ENCODE data around the gene TMEM79.

The TMEM79 gene

GRCh38 chr1:156295391-156295947, 11.3 kb downstream of the TMEM79 start, which contains the start of gene GLMP:
TSS of gene GLMP (minus strand) at chr1:156295679. CDS start at chr1:156295645, 34 bp downstream.
- peak; percentile 39 to 73 (median 62) for DNase-seq
- H3K27me3 ChIP-seq (replicated peaks in 2 of 5; ENCODE audit: control insufficient read depth in 4 of 5, insufficient read depth in 5 of 5, low read length in 4 of 5): no peaks in the 10 kb centered on the region
- ChIA-PET CTCF (interaction anchor here (1.0 kb wide), 1 partner anchor 12 kb away, joined by 3 read pairs; the partner anchor contains the start of gene SMG5), POLR2A (no interaction called here)
- WGBS (ENCODE audit: insufficient coverage): 0% methylated on average over 15 of the region's 17 CpGs
- peak within 1 kb of the TSS in 1 of 2 experiments; percentile 69 for H3K27ac ChIP-seq (ENCODE audit: insufficient read depth in 1 of 2, low read depth in 1 of 2, low read length in 2 of 2, poor library complexity in 1 of 2, severe bottlenecking in 2 of 2)
- H3K9me3 ChIP-seq (ENCODE audit: control extremely low read depth in 1 of 5, control insufficient read depth in 4 of 5, insufficient read depth in 2 of 5, low read depth in 1 of 5, low read length in 4 of 5): no peaks in the 10 kb centered on the region
- H3K36me3 ChIP-seq (ENCODE audit: control insufficient read depth in 4 of 4, insufficient read depth in 4 of 4, low read length in 3 of 4): peaks cover 0 to 31% (median 7%) of the 10 kb centered on the region in 4 experiments
- peak within 1 kb of the TSS; percentile 51 to 89 (median 75) for H3K4me3 ChIP-seq (ENCODE audit: control insufficient read depth in 1 of 7, extremely low read depth in 1 of 7, insufficient read depth in 4 of 7, low read depth in 2 of 7, low read length in 6 of 7)
- H3K4me1 ChIP-seq (ENCODE audit: control extremely low read depth in 1 of 4, control insufficient read depth in 4 of 4, insufficient read depth in 4 of 4, low read length in 3 of 4): peaks cover 9 to 26% (median 18%) of the 10 kb centered on the region in 4 experiments

- ChIA-PET POLR2A (no interaction called here), CTCF (interaction anchor here (0.9 to 1.9 kb wide), 3 partner anchors 9 to 19 kb away, joined by 3 to 5 read pairs (median 4); no protein-coding TSS in a partner anchor)
- Histone ChIP-seq H3K27ac (ENCODE audit: insufficient read depth in 1 of 2, low read depth in 1 of 2, low read length in 2 of 2, poor library complexity in 1 of 2, severe bottlenecking in 2 of 2) (no peak within 1 kb of the TSS), H3K4me1 (ENCODE audit: control extremely low read depth in 1 of 4, control insufficient read depth in 4 of 4, insufficient read depth in 4 of 4, low read length in 3 of 4) (peaks cover 9 to 15% (median 12%) of the 10 kb centered on the region in 4 experiments), H3K9me3 (ENCODE audit: control extremely low read depth in 1 of 5, control insufficient read depth in 4 of 5, insufficient read depth in 2 of 5, low read depth in 1 of 5, low read length in 4 of 5) (no peaks in the 10 kb centered on the region), H3K27me3 (replicated peaks in 2 of 5; ENCODE audit: control insufficient read depth in 4 of 5, insufficient read depth in 5 of 5, low read length in 4 of 5) (no peaks in the 10 kb centered on the region), H3K36me3 (ENCODE audit: control insufficient read depth in 4 of 4, insufficient read depth in 4 of 4, low read length in 3 of 4) (peaks cover 0 to 6% (median 1%) of the 10 kb centered on the region in 4 experiments), H3K4me3 (ENCODE audit: control insufficient read depth in 1 of 7, extremely low read depth in 1 of 7, insufficient read depth in 4 of 7, low read depth in 2 of 7, low read length in 6 of 7) (no peak within 1 kb of the TSS)
- no peak for DNase-seq
- WGBS (ENCODE audit: insufficient coverage): 97% methylated on average over 19 of the region's 19 CpGs
These were observed 14.8 kb downstream of the TMEM79 start, which contains the start of gene VHLL for GRCh38 chr1:156298852-156299357. TSS of gene VHLL (minus strand) at chr1:156299307. CDS start at chr1:156299189, 118 bp downstream.

- no peak overlapping the region for H3K27ac ChIP-seq (ENCODE audit: insufficient read depth in 1 of 2, low read depth in 1 of 2, low read length in 2 of 2, poor library complexity in 1 of 2, severe bottlenecking in 2 of 2)
- H3K4me1 ChIP-seq (ENCODE audit: control extremely low read depth in 1 of 4, control insufficient read depth in 4 of 4, insufficient read depth in 4 of 4, low read length in 3 of 4): no peaks in the 10 kb centered on the region
- DNase-seq: no peak
- POLR2A ChIA-PET: no interaction called here
- H3K36me3 ChIP-seq (ENCODE audit: control insufficient read depth in 4 of 4, insufficient read depth in 4 of 4, low read length in 3 of 4): peaks cover 9 to 15% (median 11%) of the 10 kb centered on the region in 4 experiments
- no peaks in the 10 kb centered on the region for H3K27me3 ChIP-seq (replicated peaks in 2 of 5; ENCODE audit: control insufficient read depth in 4 of 5, insufficient read depth in 5 of 5, low read length in 4 of 5)
- H3K4me3 ChIP-seq (ENCODE audit: control insufficient read depth in 1 of 7, extremely low read depth in 1 of 7, insufficient read depth in 4 of 7, low read depth in 2 of 7, low read length in 6 of 7): no peak overlapping the region
- no peaks in the 10 kb centered on the region for H3K9me3 ChIP-seq (ENCODE audit: control extremely low read depth in 1 of 5, control insufficient read depth in 4 of 5, insufficient read depth in 2 of 5, low read depth in 1 of 5, low read length in 4 of 5)
- CTCF ChIA-PET: interaction anchor here (0.6 to 1.6 kb wide), 4 partner anchors 16 to 52 kb away, joined by 3 to 6 read pairs (median 4); no protein-coding TSS in a partner anchor
- WGBS (ENCODE audit: insufficient coverage): no CpG with 5 or more reads among the region's 4 CpGs
These were observed 19.1 kb downstream of the TMEM79 start for GRCh38 chr1:156303241-156303640.

- DNase-seq: no peak
- H3K27ac ChIP-seq (ENCODE audit: insufficient read depth in 1 of 2, low read depth in 1 of 2, low read length in 2 of 2, poor library complexity in 1 of 2, severe bottlenecking in 2 of 2): no peak overlapping the region
- ChIA-PET POLR2A (no interaction called here), CTCF (no interaction called here)
- H3K4me3 ChIP-seq (ENCODE audit: control insufficient read depth in 1 of 7, extremely low read depth in 1 of 7, insufficient read depth in 4 of 7, low read depth in 2 of 7, low read length in 6 of 7): no peak overlapping the region
- no peaks in the 10 kb centered on the region for H3K27me3 ChIP-seq (replicated peaks in 2 of 5; ENCODE audit: control insufficient read depth in 4 of 5, insufficient read depth in 5 of 5, low read length in 4 of 5)
- no peaks in the 10 kb centered on the region for H3K9me3 ChIP-seq (ENCODE audit: control extremely low read depth in 1 of 5, control insufficient read depth in 4 of 5, insufficient read depth in 2 of 5, low read depth in 1 of 5, low read length in 4 of 5)
- H3K4me1 ChIP-seq (ENCODE audit: control extremely low read depth in 1 of 4, control insufficient read depth in 4 of 4, insufficient read depth in 4 of 4, low read length in 3 of 4): no peaks in the 10 kb centered on the region
- 100% methylated on average over 1 of the region's 2 CpGs for WGBS (ENCODE audit: insufficient coverage)
- H3K36me3 ChIP-seq (ENCODE audit: control insufficient read depth in 4 of 4, insufficient read depth in 4 of 4, low read length in 3 of 4): peaks cover 21 to 33% (median 24%) of the 10 kb centered on the region in 4 experiments
These were observed 21.1 kb downstream of the TMEM79 start for GRCh38 chr1:156305215-156305614.

GRCh38 chr1:156308078-156308477, 24.0 kb downstream of the TMEM79 start:
- Histone ChIP-seq H3K27me3 (replicated peaks in 2 of 5; ENCODE audit: control insufficient read depth in 4 of 5, insufficient read depth in 5 of 5, low read length in 4 of 5) (no peaks in the 10 kb centered on the region), H3K9me3 (ENCODE audit: control extremely low read depth in 1 of 5, control insufficient read depth in 4 of 5, insufficient read depth in 2 of 5, low read depth in 1 of 5, low read length in 4 of 5) (no peaks in the 10 kb centered on the region), H3K36me3 (ENCODE audit: control insufficient read depth in 4 of 4, insufficient read depth in 4 of 4, low read length in 3 of 4) (peaks cover 30 to 56% (median 48%) of the 10 kb centered on the region in 4 experiments), H3K27ac (ENCODE audit: insufficient read depth in 1 of 2, low read depth in 1 of 2, low read length in 2 of 2, poor library complexity in 1 of 2, severe bottlenecking in 2 of 2) (no peak overlapping the region), H3K4me3 (ENCODE audit: control insufficient read depth in 1 of 7, extremely low read depth in 1 of 7, insufficient read depth in 4 of 7, low read depth in 2 of 7, low read length in 6 of 7) (no peak overlapping the region), H3K4me1 (ENCODE audit: control extremely low read depth in 1 of 4, control insufficient read depth in 4 of 4, insufficient read depth in 4 of 4, low read length in 3 of 4) (no peaks in the 10 kb centered on the region)
- ChIA-PET CTCF (interaction anchor here (1.3 to 1.6 kb wide), 2 partner anchors 10 to 11 kb away, joined by 4 to 6 read pairs; partner anchors contain the start of gene VHLL), POLR2A (no interaction called here)
- DNase-seq: no peak

- Histone ChIP-seq H3K4me1 (ENCODE audit: control extremely low read depth in 1 of 4, control insufficient read depth in 4 of 4, insufficient read depth in 4 of 4, low read length in 3 of 4) (no peaks in the 10 kb centered on the region), H3K36me3 (ENCODE audit: control insufficient read depth in 4 of 4, insufficient read depth in 4 of 4, low read length in 3 of 4) (peaks cover 30 to 78% (median 59%) of the 10 kb centered on the region in 4 experiments), H3K27me3 (replicated peaks in 2 of 5; ENCODE audit: control insufficient read depth in 4 of 5, insufficient read depth in 5 of 5, low read length in 4 of 5) (no peaks in the 10 kb centered on the region), H3K4me3 (ENCODE audit: control insufficient read depth in 1 of 7, extremely low read depth in 1 of 7, insufficient read depth in 4 of 7, low read depth in 2 of 7, low read length in 6 of 7) (no peak overlapping the region), H3K9me3 (ENCODE audit: control extremely low read depth in 1 of 5, control insufficient read depth in 4 of 5, insufficient read depth in 2 of 5, low read depth in 1 of 5, low read length in 4 of 5) (no peaks in the 10 kb centered on the region), H3K27ac (ENCODE audit: insufficient read depth in 1 of 2, low read depth in 1 of 2, low read length in 2 of 2, poor library complexity in 1 of 2, severe bottlenecking in 2 of 2) (no peak overlapping the region)
- CTCF ChIA-PET: interaction anchor here (0.6 to 1.2 kb wide), 4 partner anchors 9 to 167 kb away, joined by 3 to 4 read pairs (median 4); no protein-coding TSS in a partner anchor
- peak in 2 of 3 donors; percentile 7 to 9 for DNase-seq
- POLR2A ChIA-PET: interaction anchor here (0.8 kb wide), 1 partner anchor 33 kb away, joined by 3 read pairs; no protein-coding TSS in a partner anchor
- WGBS (ENCODE audit: insufficient coverage): 87% methylated on average over 6 of the region's 6 CpGs
These were observed 26.8 kb downstream of the TMEM79 start for GRCh38 chr1:156310962-156311361.

- ChIA-PET CTCF (interaction anchor here (0.8 to 1.3 kb wide), 3 partner anchors 153 to 217 kb away, joined by 3 read pairs; no protein-coding TSS in a partner anchor), POLR2A (no interaction called here)
- peaks cover 25 to 90% (median 63%) of the 10 kb centered on the region in 4 experiments for H3K36me3 ChIP-seq (ENCODE audit: control insufficient read depth in 4 of 4, insufficient read depth in 4 of 4, low read length in 3 of 4)
These were observed 32.8 kb downstream of the TMEM79 start for GRCh38 chr1:156316909-156317308.

More at GRCh38 chr1:156316909-156317308, 32.8 kb downstream of the TMEM79 start:
- no peak for DNase-seq
- no peaks in the 10 kb centered on the region for H3K4me1 ChIP-seq (ENCODE audit: control extremely low read depth in 1 of 4, control insufficient read depth in 4 of 4, insufficient read depth in 4 of 4, low read length in 3 of 4)
- H3K27me3 ChIP-seq (replicated peaks in 2 of 5; ENCODE audit: control insufficient read depth in 4 of 5, insufficient read depth in 5 of 5, low read length in 4 of 5): no peaks in the 10 kb centered on the region
- WGBS (ENCODE audit: insufficient coverage): 96% methylated on average over 7 of the region's 7 CpGs
- no peaks in the 10 kb centered on the region for H3K9me3 ChIP-seq (ENCODE audit: control extremely low read depth in 1 of 5, control insufficient read depth in 4 of 5, insufficient read depth in 2 of 5, low read depth in 1 of 5, low read length in 4 of 5)
- no peak overlapping the region for H3K4me3 ChIP-seq (ENCODE audit: control insufficient read depth in 1 of 7, extremely low read depth in 1 of 7, insufficient read depth in 4 of 7, low read depth in 2 of 7, low read length in 6 of 7)
- no peak overlapping the region for H3K27ac ChIP-seq (ENCODE audit: insufficient read depth in 1 of 2, low read depth in 1 of 2, low read length in 2 of 2, poor library complexity in 1 of 2, severe bottlenecking in 2 of 2)

Data from common myeloid progenitor, CD34-positive (primary cell).